Measurements from ENCODE around the gene ELMO1. TPM values are rescaled to one million over a fixed set of nuclear protein-coding genes. Genes with fewer than 3 reads are reported as not detected.

The ELMO1 gene
- total RNA-seq, 1 experiment from 2014 or later, result 1.1 TPM

- Histone ChIP-seq H3K27ac (ENCODE audit: low read depth, low read length) (no peak overlapping the region), H3K9me3 (ENCODE audit: control insufficient read depth in 1 of 2, insufficient read depth in 1 of 2, low read depth in 1 of 2, low read length in 2 of 2) (no peaks in the 10 kb centered on the region; a peak in 1 of 4 replicates), H3K4me3 (replicated peaks in 1 of 2; ENCODE audit: low read depth in 1 of 2, low read length in 2 of 2) (no peak overlapping the region), H3K4me1 (ENCODE audit: control insufficient read depth in 1 of 2, insufficient read depth in 2 of 2, low read length in 2 of 2) (no peaks in the 10 kb centered on the region), H3K9me2 (ENCODE audit: insufficient read depth) (no peaks in the 10 kb centered on the region), H2AFZ (ENCODE audit: low read depth, low read length, poor library complexity, severe bottlenecking) (no peak overlapping the region), H4K20me1 (ENCODE audit: insufficient read depth) (no peaks in the 10 kb centered on the region), H3K27me3 (ENCODE audit: insufficient read depth, low read length) (peaks cover 5% of the 10 kb centered on the region; the same call in 1 of the 2 replicates), H3K79me2 (ENCODE audit: insufficient read depth, low read length) (no peaks in the 10 kb centered on the region), H3K9ac (ENCODE audit: low read length) (no peak overlapping the region), H3K4me2 (ENCODE audit: low read length) (no peak overlapping the region), H3K36me3 (ENCODE audit: control insufficient read depth in 1 of 2, insufficient read depth in 2 of 2, low read length in 2 of 2) (no peaks in the 10 kb centered on the region)
- ATAC-seq (no peak), DNase-seq (ENCODE audit: low read depth, low spot score) (no peak)
- no peak for TF ChIP-seq FOSL1 (IDR thresholded peaks at IDR 0.05; ENCODE audit: low read depth)
- no peak for TF ChIP-seq REST (IDR thresholded peaks at IDR 0.05; ENCODE audit: low read depth)
- no peak for TF ChIP-seq POLR2AphosphoS5 (IDR thresholded peaks at IDR 0.05; ENCODE audit: low read depth, low read length)
- TF ChIP-seq TCF7L2 (IDR thresholded peaks at IDR 0.05; ENCODE audit: borderline replicate concordance, extremely low read depth, insufficient read depth, insufficient read length), result no peak
- POLR2A ChIA-PET, result no interaction called here
- RAD21 ChIA-PET (ENCODE audit: low non-redundant PET in 1 of 2, low total read pairs in 2 of 2, uncharacterized antibody in 2 of 2, unreplicated experiment in 2 of 2), result no interaction called here
- no TSS peak for BruUV-seq (replicated peaks)
- intact Hi-C loops (cut with micrococcal nuclease), result no loop called here
- CTCF ChIA-PET, result no interaction called here
Measured at GRCh38 chr7:36852017-36852416, 596.6 kb downstream of the ELMO1 start.

- Histone ChIP-seq H3K9me3 (ENCODE audit: control insufficient read depth in 1 of 2, insufficient read depth in 1 of 2, low read depth in 1 of 2, low read length in 2 of 2) (no peaks in the 10 kb centered on the region; a peak in 1 of 4 replicates), H3K79me2 (ENCODE audit: insufficient read depth, low read length) (no peaks in the 10 kb centered on the region), H3K27ac (ENCODE audit: low read depth, low read length) (no peak overlapping the region), H3K4me3 (replicated peaks in 1 of 2; ENCODE audit: low read depth in 1 of 2, low read length in 2 of 2) (no peak overlapping the region), H3K9ac (ENCODE audit: low read length) (no peak overlapping the region), H3K4me2 (ENCODE audit: low read length) (no peak overlapping the region), H2AFZ (ENCODE audit: low read depth, low read length, poor library complexity, severe bottlenecking) (no peak overlapping the region), H3K36me3 (ENCODE audit: control insufficient read depth in 1 of 2, insufficient read depth in 2 of 2, low read length in 2 of 2) (no peaks in the 10 kb centered on the region), H3K4me1 (ENCODE audit: control insufficient read depth in 1 of 2, insufficient read depth in 2 of 2, low read length in 2 of 2) (no peaks in the 10 kb centered on the region), H3K9me2 (ENCODE audit: insufficient read depth) (no peaks in the 10 kb centered on the region), H3K27me3 (ENCODE audit: insufficient read depth, low read length) (peaks cover 5% of the 10 kb centered on the region; the same call in 1 of the 2 replicates), H4K20me1 (ENCODE audit: insufficient read depth) (no peaks in the 10 kb centered on the region)
- ChIA-PET RAD21 (ENCODE audit: low non-redundant PET in 1 of 2, low total read pairs in 2 of 2, uncharacterized antibody in 2 of 2, unreplicated experiment in 2 of 2) (no interaction called here), CTCF (no interaction called here), POLR2A (no interaction called here)
- intact Hi-C loops (cut with micrococcal nuclease), result no loop called here
- ATAC-seq, result no peak
- DNase-seq (ENCODE audit: low read depth, low spot score), result no peak
- BruUV-seq (replicated peaks), result no TSS peak
- no peak for TF ChIP-seq EZH2 (IDR thresholded peaks at IDR 0.05)
- TF ChIP-seq FOSL1 (IDR thresholded peaks at IDR 0.05; ENCODE audit: low read depth), result no peak
- TF ChIP-seq SP1 (IDR thresholded peaks at IDR 0.05; ENCODE audit: low read depth), result no peak
- TF ChIP-seq TCF7L2 (IDR thresholded peaks at IDR 0.05; ENCODE audit: borderline replicate concordance, extremely low read depth, insufficient read depth, insufficient read length), result no peak
- TF ChIP-seq ELF1 (IDR thresholded peaks at IDR 0.05; ENCODE audit: borderline replicate concordance, low read depth), result no peak
- TF ChIP-seq EZH2phosphoT487 (IDR thresholded peaks at IDR 0.05; ENCODE audit: borderline replicate concordance), result no peak
- TF ChIP-seq CBX3 (IDR thresholded peaks at IDR 0.05; ENCODE audit: low read depth), result no peak
- TF ChIP-seq ZBTB33 (IDR thresholded peaks at IDR 0.05; ENCODE audit: extremely low read depth, insufficient replicate concordance, low read length), result no peak
- no peak for TF ChIP-seq CEBPB (IDR thresholded peaks at IDR 0.05; ENCODE audit: low read depth)
- no peak for TF ChIP-seq POLR2A (IDR thresholded peaks at IDR 0.05; ENCODE audit: borderline replicate concordance, extremely low read depth, insufficient read depth, insufficient read length)
- no peak for TF ChIP-seq ATF3 (IDR thresholded peaks at IDR 0.05)
- TF ChIP-seq ZFX (IDR thresholded peaks at IDR 0.05), result no peak
- TF ChIP-seq MAX (IDR thresholded peaks at IDR 0.05), result no peak
- no peak for TF ChIP-seq JUND (IDR thresholded peaks at IDR 0.05)
- no peak for TF ChIP-seq EGR1 (IDR thresholded peaks at IDR 0.05; ENCODE audit: low read depth)
Measured at GRCh38 chr7:36851382-36851781, 597.3 kb downstream of the ELMO1 start.
